ENCODE results near the gene FNDC10.

Gene FNDC10

DNA sequence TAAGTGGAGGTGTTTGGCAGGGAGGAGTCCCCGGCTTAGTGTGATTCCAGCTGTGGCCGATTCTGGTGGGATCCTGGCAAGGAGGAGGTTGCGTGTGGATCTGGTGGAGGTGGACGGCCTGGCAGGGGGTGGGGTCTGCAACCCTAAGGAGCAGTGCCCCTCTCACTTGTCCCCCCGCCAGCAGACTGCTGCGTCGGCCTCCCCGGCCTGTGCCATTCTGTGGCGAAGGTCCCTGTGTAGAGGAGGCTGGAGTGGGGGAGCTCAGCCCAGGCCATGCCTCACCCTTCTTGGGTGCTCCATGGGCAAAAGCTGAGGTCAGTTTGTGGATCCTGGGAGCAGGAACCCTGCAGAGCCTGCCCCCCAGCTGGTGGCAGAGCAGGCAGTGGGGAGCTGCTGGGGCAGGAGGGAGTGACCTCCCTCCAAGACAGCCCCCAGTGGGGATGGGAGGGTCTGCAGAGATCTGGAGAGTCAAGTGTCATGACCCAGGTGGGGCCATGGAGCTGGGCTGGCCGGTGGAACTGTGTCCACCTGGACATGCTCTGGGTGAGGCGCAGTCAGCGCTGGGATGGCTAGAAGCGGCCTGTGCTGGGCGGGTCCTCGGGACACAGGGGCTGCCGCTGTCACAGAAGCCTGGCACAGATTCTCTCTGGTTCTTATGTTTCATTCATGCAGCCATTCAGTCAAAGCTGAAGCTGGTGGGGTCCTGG, 20.7 kb upstream of the FNDC10 start:
- no peaks in the 10 kb centered on the region for H3K9me3 ChIP-seq (ENCODE audit: insufficient read depth, low read depth, low read length)
- H3K23ac ChIP-seq (ENCODE audit: low read length), result no peak overlapping the region
- no peak overlapping the region for H3K4me2 ChIP-seq (ENCODE audit: low read length)
- H3K79me2 ChIP-seq (ENCODE audit: control insufficient read depth, insufficient read depth, low read length, poor library complexity), result peaks cover 2% of the 10 kb centered on the region
- no peak overlapping the region for H2AK5ac ChIP-seq (ENCODE audit: low read length)
- peaks cover 5% of the 10 kb centered on the region for H3K79me1 ChIP-seq (ENCODE audit: low read length)
- H4K12ac ChIP-seq (ENCODE audit: low read depth, low read length), result no peak overlapping the region
- H3K4me1 ChIP-seq (ENCODE audit: control insufficient read depth in 1 of 2, insufficient read depth in 2 of 2, low read length in 2 of 2), result peaks cover 2 to 8% of the 10 kb centered on the region in 2 experiments
- no peak overlapping the region for H3K4me3 ChIP-seq (ENCODE audit: low read depth, low read length)
- H3K18ac ChIP-seq (ENCODE audit: low read length), result no peak overlapping the region
- no peak overlapping the region for H2BK120ac ChIP-seq (ENCODE audit: insufficient read depth, low read length, poor library complexity)
- H3K14ac ChIP-seq (ENCODE audit: low read length), result no peak overlapping the region
- H3K27me3 ChIP-seq (ENCODE audit: insufficient read depth, low read length), result no peaks in the 10 kb centered on the region
- no CpG with 5 or more reads among the region's 16 CpGs for WGBS (ENCODE audit: extremely low coverage, insufficient coverage, insufficient read length)
- no peak overlapping the region for H2AFZ ChIP-seq (ENCODE audit: insufficient read depth, low read length, poor library complexity)
- no peak overlapping the region for H4K91ac ChIP-seq (ENCODE audit: low read depth, low read length)
- H3K27ac ChIP-seq (ENCODE audit: low read depth, low read length), result no peak overlapping the region
- no peak for DNase-seq
- H2BK12ac ChIP-seq (ENCODE audit: low read length), result no peak overlapping the region
- no peak overlapping the region for H3K9ac ChIP-seq (ENCODE audit: low read length)
- no peak overlapping the region for H4K8ac ChIP-seq (ENCODE audit: low read depth, low read length)
- H2BK5ac ChIP-seq (ENCODE audit: low read depth, low read length, poor library complexity), result no peak overlapping the region
- H3K4ac ChIP-seq (ENCODE audit: low read depth, low read length), result no peak overlapping the region
- H3K36me3 ChIP-seq (ENCODE audit: control insufficient read depth in 1 of 2, insufficient read depth in 2 of 2, low read length in 2 of 2), result peaks cover 21 to 24% of the 10 kb centered on the region in 2 experiments

DNA sequence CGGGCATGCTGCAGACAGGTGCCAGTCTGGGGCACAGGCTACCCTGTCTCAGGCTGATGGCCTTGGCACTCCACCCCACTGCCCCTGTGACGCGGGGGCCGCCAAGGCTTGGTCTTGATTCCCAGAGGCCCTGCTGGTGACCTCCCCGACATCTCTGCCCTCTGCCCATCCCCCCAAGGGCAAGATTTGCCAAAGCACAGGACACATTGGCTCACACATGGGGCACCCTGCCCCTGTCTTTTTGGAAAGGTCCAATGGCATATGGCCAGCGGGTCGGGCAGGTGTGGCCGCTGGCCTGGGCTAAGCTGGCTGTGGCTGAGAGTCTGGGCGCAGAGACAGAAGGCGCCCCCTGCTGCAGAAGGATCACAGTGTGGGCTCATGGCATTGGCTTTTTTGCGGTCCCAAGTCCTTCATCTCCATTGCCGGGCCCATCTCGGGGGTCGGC, 20.0 kb upstream of the FNDC10 start:
- Histone ChIP-seq H3K79me1 (ENCODE audit: low read length) (peaks cover 8% of the 10 kb centered on the region), H3K4me3 (ENCODE audit: low read depth, low read length) (no peak overlapping the region), H3K79me2 (ENCODE audit: control insufficient read depth, insufficient read depth, low read length, poor library complexity) (peaks cover 5% of the 10 kb centered on the region), H3K27ac (ENCODE audit: low read depth, low read length) (no peak overlapping the region), H4K8ac (ENCODE audit: low read depth, low read length) (no peak overlapping the region), H2AK5ac (ENCODE audit: low read length) (no peak overlapping the region), H2BK120ac (ENCODE audit: insufficient read depth, low read length, poor library complexity) (no peak overlapping the region), H3K18ac (ENCODE audit: low read length) (no peak overlapping the region), H2BK12ac (ENCODE audit: low read length) (no peak overlapping the region), H3K9me3 (ENCODE audit: insufficient read depth, low read depth, low read length) (no peaks in the 10 kb centered on the region), H4K91ac (ENCODE audit: low read depth, low read length) (no peak overlapping the region), H3K4ac (ENCODE audit: low read depth, low read length) (no peak overlapping the region), H4K12ac (ENCODE audit: low read depth, low read length) (no peak overlapping the region), H3K27me3 (ENCODE audit: insufficient read depth, low read length) (no peaks in the 10 kb centered on the region), H3K4me2 (ENCODE audit: low read length) (no peak overlapping the region), H3K36me3 (ENCODE audit: control insufficient read depth in 1 of 2, insufficient read depth in 2 of 2, low read length in 2 of 2) (peaks cover 21 to 22% of the 10 kb centered on the region in 2 experiments), H3K14ac (ENCODE audit: low read length) (no peak overlapping the region), H2BK5ac (ENCODE audit: low read depth, low read length, poor library complexity) (no peak overlapping the region), H3K9ac (ENCODE audit: low read length) (no peak overlapping the region), H3K23ac (ENCODE audit: low read length) (no peak overlapping the region), H3K4me1 (ENCODE audit: control insufficient read depth in 1 of 2, insufficient read depth in 2 of 2, low read length in 2 of 2) (peaks cover 2 to 8% of the 10 kb centered on the region in 2 experiments), H2AFZ (ENCODE audit: insufficient read depth, low read length, poor library complexity) (no peak overlapping the region)
- no peak for DNase-seq
- no CpG with 5 or more reads among the region's 14 CpGs for WGBS (ENCODE audit: extremely low coverage, insufficient coverage, insufficient read length)

GRCh38 chr1:1618396-1619068, 18.6 kb upstream of the FNDC10 start:
- no peak overlapping the region for H3K4ac ChIP-seq (ENCODE audit: low read depth, low read length)
- H2AK5ac ChIP-seq (ENCODE audit: low read length), result no peak overlapping the region
- H2AFZ ChIP-seq (ENCODE audit: insufficient read depth, low read length, poor library complexity), result no peak overlapping the region
- H4K12ac ChIP-seq (ENCODE audit: low read depth, low read length), result no peak overlapping the region
- peaks cover 8% of the 10 kb centered on the region for H3K79me1 ChIP-seq (ENCODE audit: low read length)
- H2BK120ac ChIP-seq (ENCODE audit: insufficient read depth, low read length, poor library complexity), result no peak overlapping the region
- H3K36me3 ChIP-seq (ENCODE audit: control insufficient read depth in 1 of 2, insufficient read depth in 2 of 2, low read length in 2 of 2), result peaks cover 15% of the 10 kb centered on the region in 2 experiments
- H3K4me1 ChIP-seq (ENCODE audit: control insufficient read depth in 1 of 2, insufficient read depth in 2 of 2, low read length in 2 of 2), result peaks cover 10 to 15% of the 10 kb centered on the region in 2 experiments
- peak in 1 of 2 donors; percentile 33 for DNase-seq
- no peak overlapping the region for H4K91ac ChIP-seq (ENCODE audit: low read depth, low read length)
- H3K27ac ChIP-seq (ENCODE audit: low read depth, low read length), result no peak overlapping the region
- no peak overlapping the region for H2BK12ac ChIP-seq (ENCODE audit: low read length)
- no peak overlapping the region for H2BK5ac ChIP-seq (ENCODE audit: low read depth, low read length, poor library complexity)
- H3K9ac ChIP-seq (ENCODE audit: low read length), result no peak overlapping the region
- no peaks in the 10 kb centered on the region for H3K27me3 ChIP-seq (ENCODE audit: insufficient read depth, low read length)
- H3K9me3 ChIP-seq (ENCODE audit: insufficient read depth, low read depth, low read length), result no peaks in the 10 kb centered on the region
- peaks cover 5% of the 10 kb centered on the region for H3K79me2 ChIP-seq (ENCODE audit: control insufficient read depth, insufficient read depth, low read length, poor library complexity)
- H4K8ac ChIP-seq (ENCODE audit: low read depth, low read length), result no peak overlapping the region
- no peak overlapping the region for H3K14ac ChIP-seq (ENCODE audit: low read length)
- no peak overlapping the region for H3K23ac ChIP-seq (ENCODE audit: low read length)
- no CpG with 5 or more reads among the region's 9 CpGs for WGBS (ENCODE audit: extremely low coverage, insufficient coverage, insufficient read length)
- no peak overlapping the region for H3K4me2 ChIP-seq (ENCODE audit: low read length)
- no peak overlapping the region for H3K18ac ChIP-seq (ENCODE audit: low read length)
- no peak overlapping the region for H3K4me3 ChIP-seq (ENCODE audit: low read depth, low read length)

- Histone ChIP-seq H3K9me3 (ENCODE audit: insufficient read depth, low read depth, low read length) (no peaks in the 10 kb centered on the region), H3K14ac (ENCODE audit: low read length) (no peak overlapping the region), H2AFZ (ENCODE audit: insufficient read depth, low read length, poor library complexity) (no peak overlapping the region), H2BK12ac (ENCODE audit: low read length) (no peak overlapping the region), H3K79me2 (ENCODE audit: control insufficient read depth, insufficient read depth, low read length, poor library complexity) (peaks cover 5% of the 10 kb centered on the region), H3K79me1 (ENCODE audit: low read length) (peaks cover 8% of the 10 kb centered on the region), H3K4me2 (ENCODE audit: low read length) (no peak overlapping the region), H3K4ac (ENCODE audit: low read depth, low read length) (no peak overlapping the region), H2BK120ac (ENCODE audit: insufficient read depth, low read length, poor library complexity) (no peak overlapping the region), H4K12ac (ENCODE audit: low read depth, low read length) (no peak overlapping the region), H2AK5ac (ENCODE audit: low read length) (no peak overlapping the region), H3K27ac (ENCODE audit: low read depth, low read length) (no peak overlapping the region), H3K23ac (ENCODE audit: low read length) (no peak overlapping the region), H3K36me3 (ENCODE audit: control insufficient read depth in 1 of 2, insufficient read depth in 2 of 2, low read length in 2 of 2) (peaks cover 15% of the 10 kb centered on the region in 2 experiments), H3K4me1 (ENCODE audit: control insufficient read depth in 1 of 2, insufficient read depth in 2 of 2, low read length in 2 of 2) (peaks cover 10 to 15% of the 10 kb centered on the region in 2 experiments), H3K4me3 (ENCODE audit: low read depth, low read length) (no peak overlapping the region), H4K8ac (ENCODE audit: low read depth, low read length) (no peak overlapping the region), H3K27me3 (ENCODE audit: insufficient read depth, low read length) (no peaks in the 10 kb centered on the region), H4K91ac (ENCODE audit: low read depth, low read length) (no peak overlapping the region), H3K18ac (ENCODE audit: low read length) (no peak overlapping the region), H2BK5ac (ENCODE audit: low read depth, low read length, poor library complexity) (no peak overlapping the region), H3K9ac (ENCODE audit: low read length) (no peak overlapping the region)
- WGBS (ENCODE audit: extremely low coverage, insufficient coverage, insufficient read length), result no CpG with 5 or more reads among the region's 6 CpGs
- no peak for DNase-seq
These were observed 18.0 kb upstream of the FNDC10 start for GRCh38 chr1:1617925-1618324.
